ENCODE measurements around the gene TNS1. TPM values are rescaled to one million over a fixed set of nuclear protein-coding genes. Genes with fewer than 3 reads are reported as not detected.
"Not testable (repeated sequence)": the region's sequence is repeated elsewhere in the genome, so short reads cannot be mapped to it uniquely, and the experiment has no call there.

TNS1 gene
- total RNA-seq, 1 donor from 2014 or later, result 196 TPM

DNA sequence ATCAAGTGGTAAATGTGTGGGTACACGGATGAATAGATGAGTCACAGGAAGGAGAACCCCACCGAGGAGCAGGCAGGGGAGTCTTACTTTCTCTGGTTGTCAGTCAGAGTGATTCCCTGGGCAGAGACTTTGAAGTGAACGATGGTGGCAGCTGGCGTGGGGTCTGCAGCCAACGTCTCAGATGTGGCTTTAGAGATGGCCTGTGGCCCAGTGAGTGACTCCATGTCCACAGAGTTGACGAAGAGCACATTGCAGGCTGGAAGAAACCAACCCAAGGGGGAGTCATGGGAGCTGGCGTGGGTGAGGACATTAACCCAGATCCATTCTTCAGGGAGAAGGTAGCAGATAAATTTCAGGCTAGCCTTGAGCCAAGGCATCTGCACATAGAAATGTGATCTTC, 193.1 kb downstream of the TNS1 start:
- no peak for DNase-seq

DNA sequence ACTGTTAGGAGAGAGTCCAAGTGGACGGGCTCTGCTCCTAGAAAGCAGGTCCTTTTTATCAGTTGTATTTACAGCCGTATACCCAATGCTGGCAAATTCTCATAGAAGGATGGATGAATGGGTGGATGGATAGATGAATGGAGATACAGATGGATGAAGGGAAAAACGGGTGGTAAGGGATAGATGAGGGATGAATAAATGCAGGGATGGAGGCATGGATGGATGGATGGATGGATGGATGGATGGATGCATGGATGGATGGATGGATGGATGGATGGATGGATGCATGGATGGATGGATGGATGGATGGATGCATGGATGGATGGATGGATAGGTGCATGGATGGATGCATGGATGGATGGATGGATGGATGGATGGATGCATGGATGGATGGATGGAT, 193.8 kb downstream of the TNS1 start:
- DNase-seq, result not testable (repeated sequence)

DNA sequence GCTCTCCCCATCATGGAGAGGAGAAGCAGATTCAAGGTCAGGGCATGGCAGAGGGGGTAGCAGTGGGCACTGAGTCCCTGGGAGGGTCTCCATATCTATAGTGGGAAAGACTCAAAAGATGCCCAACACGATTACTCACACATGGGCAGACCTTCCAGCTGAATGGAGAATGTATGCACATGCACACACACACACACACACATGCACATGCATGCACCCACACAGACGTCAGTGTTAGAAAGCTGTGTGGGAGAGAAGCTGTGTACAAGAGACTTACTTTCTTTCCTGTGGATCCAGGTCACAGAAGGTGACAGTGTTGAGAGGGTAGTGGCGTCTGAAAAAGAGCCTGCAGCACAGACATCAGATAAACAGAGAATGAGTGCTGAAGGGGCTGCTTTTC, 194.5 kb downstream of the TNS1 start:
- no peak for DNase-seq

DNA sequence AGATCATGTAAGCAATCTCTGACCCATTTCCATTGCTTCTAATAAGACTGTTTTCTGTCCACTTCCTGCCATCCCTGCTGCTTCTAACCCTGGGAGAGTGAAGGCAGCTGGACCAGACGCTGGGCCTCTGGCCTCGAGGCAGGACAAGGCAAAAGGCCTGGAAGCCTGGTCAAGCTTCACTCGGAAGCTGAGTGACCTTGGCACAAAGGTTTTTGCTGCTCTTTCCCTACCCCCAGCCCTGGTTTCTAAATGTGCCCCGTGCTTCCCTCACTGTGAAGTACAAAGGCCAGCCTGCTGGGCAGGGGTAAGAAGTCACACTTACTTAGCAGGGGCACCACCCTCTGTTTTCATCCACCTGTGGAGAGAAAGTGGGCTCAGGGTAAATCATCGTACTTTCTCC, 195.0 kb downstream of the TNS1 start:
- no peak for DNase-seq

DNA sequence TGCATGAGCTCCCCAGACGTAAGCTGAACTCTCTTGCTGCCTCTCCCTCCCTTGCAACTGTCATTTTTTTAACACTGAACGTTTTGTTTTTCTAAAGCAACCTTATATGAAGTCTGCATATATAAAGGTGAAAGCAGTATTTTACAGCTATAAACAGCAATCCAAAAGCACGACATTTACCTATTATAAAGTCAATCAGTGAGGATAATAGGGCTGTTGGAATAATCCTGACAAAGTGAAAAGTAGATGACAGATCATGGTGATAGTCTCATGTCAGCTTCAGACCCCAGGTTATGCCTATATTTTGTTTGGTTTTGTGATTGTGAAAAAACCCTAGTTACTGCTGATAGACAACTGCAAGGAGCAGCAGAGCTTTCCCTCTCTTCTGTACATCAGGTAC, 195.8 kb downstream of the TNS1 start:
- no peak for DNase-seq

DNA sequence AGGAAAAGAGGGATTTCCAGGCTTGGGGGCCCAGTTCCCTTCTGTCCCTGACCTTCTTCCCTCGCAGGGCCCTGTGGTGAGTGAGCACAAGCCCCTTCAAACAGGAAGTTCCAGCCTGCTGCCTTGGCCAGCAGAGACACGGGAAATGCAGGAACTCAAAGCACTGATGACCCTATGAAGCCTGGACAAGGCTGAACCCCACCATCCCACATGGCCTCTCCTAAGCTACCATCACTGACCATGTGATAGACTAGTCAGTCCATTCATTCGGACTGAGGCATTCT, 196.4 kb downstream of the TNS1 start:
- DNase-seq, result no peak

DNA sequence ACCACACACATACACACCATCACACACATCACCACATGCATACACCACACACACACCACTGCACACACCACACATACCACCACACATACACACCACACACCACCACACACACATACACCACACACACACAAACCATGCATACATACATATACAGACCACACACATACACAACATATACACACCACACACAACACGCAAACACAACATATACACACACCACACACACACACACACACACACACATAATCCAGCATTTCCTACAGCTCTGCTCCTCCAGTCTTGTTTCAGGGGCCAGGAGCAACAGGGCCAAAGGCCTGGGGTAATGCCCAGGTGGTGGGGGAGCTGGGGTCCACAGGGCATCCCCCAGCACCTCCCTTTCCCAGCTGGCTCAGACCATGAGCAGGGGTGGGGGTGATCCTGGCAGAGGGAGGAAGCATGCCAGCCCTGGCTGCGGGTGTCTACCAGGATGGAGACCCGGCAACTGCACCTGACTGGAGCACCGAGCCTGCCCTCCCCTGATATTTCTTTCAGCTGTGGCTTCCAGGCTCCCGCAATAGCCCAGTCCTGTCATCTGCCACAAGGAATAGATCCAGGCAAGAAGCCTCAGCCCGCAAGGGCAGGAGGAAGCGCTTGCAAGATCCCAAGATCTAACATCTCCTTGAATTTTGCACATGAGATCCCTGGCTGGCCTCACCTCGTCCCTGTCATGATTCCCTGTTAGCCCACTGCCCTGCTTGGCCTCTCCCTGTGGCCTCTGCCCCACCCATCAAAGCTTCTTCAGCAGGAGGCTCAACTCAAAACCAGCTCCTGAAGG, 196.9 kb downstream of the TNS1 start:
- DNase-seq, result no peak

DNA sequence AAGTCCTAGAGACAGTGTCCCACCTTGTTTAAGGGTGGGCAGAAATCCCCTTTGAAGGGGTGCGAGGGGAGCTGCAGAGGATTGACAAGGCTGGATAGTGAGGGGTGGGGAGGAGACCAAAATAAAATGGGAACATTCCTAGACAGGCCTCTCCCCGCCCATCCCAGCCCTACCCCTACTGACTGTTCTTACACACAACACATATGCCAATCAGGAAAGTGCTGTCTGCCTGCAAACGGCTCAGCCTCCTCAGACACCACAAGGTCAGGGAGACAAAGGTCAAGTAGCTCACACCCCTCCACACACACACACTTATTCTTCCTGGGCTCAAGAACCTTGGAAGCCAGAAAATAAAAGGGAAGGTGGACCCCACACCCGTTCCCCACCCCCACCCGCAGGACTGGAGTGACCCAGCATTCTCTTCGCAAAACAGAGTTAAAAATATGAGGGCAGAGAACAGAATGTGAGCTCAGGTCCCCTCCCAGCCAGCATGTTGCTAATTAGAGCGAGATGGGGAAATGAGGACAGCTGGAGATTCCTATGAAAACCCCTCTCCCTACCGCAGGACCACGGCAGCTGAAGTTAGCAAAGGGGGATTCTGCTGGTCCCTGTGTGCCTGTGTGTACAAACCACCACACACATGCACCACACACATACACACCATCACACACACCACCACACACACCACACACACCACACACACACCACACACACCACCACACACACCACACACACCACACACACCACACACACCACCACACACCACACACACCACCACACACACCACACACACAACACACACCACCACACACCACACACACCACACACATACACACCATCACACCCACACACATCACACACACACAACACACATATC, 197.8 kb downstream of the TNS1 start:
- DNase-seq, result peak; percentile 84

DNA sequence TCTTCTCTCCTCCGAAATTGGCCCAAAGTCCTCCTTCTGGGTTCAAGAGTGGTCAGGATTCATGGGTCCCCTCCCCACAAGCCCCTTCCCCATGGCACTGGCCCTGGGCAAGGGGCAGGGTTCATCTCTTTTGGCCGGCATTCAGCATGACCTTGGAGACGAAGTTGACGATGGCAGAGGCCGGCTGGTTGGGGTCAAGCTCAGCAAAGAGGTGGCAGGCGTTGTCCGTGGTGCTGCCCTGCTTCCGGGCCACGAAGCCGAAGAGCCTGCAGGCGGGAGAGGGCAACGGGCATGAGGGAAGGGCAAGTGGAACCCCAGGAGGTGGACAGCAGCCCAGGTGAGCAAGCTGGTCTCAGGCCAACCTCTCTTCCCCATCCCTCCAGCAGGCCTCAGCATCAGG, 198.5 kb downstream of the TNS1 start:
- DNase-seq, result no peak

DNA sequence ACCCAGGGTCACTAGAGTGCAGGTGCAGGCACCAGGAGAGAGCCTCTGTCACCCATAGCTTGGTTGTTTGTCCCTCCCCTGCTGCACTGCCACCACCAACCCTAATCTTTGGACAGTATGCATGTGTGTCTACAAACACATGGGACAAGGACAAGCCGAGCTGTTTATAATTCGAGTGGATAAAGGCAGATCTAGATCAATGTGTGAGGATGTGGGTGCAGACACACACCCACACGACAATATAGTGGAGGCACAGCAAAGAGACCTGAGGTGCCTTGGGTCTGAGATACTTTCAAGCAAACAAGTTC, 199.2 kb downstream of the TNS1 start:
- DNase-seq, result no peak

DNA sequence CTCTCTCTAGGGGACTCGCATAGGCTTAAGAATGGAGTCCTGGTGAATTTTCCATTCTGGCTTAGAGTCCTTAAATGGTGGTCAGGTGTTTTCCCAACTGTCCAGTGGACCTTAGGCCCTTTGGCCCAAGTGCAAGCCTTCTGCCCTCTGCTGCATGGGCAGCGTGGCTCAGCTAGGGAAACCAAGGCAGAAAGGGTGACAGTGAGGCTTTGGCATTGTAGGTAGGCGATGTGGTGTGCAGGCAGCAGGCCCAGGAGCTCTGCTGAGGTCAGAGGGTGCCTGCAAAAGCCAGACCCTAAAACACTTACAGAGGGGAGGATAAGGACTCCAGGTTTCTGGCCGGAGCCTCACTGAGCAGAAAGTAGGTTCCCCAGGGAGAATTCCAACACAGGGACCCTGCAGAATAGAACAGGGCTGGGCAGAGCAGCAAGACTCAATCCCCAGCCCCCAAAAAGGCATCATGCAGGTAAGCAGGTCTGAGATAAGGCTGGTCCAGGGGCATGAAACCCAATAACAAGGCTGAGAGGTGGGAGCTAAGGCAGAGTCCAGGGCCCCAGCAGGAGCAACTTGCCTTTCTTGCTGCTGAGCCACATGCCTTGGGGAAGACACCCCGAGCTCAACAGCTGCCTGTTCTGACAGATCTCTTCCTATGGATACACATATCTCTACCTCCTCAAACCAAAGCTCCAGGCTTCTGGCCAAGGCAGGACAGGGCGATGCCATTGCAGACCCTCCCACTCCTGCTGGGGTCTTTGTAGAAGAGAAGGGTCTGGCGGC, 199.7 kb downstream of the TNS1 start:
- no peak for DNase-seq

DNA sequence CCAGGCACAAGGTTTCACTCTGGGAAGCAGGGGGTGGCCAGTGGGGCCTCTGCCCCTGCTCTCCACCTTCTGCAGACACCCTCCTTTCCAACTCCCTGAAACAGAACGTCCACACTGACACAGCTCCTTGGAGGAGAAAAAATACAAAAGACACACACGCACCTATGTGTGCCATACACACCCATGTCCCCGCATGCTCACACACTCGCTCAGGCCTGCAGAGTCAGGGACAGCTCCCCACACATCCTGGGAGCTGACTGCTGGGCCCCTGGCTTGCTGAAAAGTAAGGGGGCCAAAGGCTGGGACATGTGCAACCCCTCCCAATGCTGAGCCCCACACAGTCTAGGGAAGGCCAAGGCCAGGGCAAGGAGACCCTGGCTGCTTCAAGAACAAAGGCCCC, 200.5 kb downstream of the TNS1 start:
- DNase-seq, result no peak

DNA sequence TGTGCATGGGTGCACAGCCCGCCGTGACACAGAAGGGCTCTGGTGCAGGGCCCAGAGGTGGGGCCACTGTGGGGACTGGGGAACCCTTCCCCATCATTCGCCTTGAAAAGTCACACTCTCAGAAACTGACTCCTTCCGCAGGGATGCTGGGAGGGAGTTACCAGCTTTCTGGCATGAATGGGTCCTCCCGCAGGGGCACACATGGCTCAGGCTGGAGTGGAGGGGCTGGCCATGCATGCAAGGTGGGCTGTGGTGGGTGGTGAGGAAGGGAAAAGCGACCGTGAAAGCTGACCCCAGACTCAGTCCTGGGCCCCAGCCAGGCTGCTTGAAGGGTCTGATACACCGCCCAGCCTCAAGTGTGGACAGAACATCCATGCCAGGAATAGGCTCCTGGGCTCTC, 201.1 kb downstream of the TNS1 start:
- DNase-seq, result no peak

DNA sequence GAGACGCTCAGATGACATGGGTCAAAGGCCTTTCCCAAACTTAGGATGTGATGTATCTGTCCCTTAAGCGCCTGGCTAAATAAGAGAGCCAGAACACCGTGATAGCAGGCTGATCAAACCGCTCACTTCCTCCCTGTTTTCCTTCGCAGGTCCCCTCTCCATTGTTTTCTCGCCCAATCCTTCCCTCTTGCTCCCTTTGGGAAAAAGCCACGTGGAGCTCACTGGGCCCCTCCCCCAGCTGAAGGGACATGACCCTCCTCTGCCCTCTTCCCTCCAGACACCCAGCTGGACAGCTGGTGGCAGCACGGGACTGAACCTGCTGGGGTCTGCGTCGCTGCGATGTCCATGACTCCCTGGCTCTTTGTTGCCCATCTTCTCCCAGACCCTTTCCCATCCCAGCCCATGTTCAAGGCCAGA, 201.7 kb downstream of the TNS1 start:
- DNase-seq, result peak; percentile 46

DNA sequence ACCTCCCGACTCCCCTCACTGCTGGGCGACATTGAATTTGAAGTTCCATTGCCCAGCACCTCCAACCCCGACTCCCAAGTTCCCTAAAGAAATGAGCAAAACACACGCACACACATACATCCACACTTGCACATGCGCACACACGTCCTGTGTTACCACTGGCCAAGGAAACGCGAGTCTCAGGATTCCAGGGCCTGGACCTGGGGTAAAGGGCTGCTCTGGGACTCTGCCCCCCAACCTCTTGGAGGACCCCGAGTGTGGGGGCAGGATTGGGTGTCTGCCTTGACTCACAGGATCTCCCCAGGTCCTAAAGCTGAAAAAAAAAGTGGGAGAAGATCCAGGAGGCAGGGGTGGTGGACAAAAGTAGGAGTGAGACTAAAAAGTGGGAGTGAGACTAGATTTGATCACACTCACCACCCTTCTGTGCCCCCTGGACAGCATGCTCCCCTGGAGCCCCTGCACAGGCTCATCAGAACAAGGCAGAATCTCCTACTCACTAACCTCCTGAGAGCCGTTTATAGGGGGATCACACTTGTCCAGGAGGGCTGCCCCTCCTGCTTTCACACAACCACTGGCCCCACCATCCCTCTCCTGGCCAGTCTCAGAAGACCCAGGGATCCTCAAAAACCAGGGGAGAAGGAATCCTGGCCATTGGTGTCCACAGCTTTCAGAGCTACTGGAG, 202.2 kb downstream of the TNS1 start:
- no peak for DNase-seq

DNA sequence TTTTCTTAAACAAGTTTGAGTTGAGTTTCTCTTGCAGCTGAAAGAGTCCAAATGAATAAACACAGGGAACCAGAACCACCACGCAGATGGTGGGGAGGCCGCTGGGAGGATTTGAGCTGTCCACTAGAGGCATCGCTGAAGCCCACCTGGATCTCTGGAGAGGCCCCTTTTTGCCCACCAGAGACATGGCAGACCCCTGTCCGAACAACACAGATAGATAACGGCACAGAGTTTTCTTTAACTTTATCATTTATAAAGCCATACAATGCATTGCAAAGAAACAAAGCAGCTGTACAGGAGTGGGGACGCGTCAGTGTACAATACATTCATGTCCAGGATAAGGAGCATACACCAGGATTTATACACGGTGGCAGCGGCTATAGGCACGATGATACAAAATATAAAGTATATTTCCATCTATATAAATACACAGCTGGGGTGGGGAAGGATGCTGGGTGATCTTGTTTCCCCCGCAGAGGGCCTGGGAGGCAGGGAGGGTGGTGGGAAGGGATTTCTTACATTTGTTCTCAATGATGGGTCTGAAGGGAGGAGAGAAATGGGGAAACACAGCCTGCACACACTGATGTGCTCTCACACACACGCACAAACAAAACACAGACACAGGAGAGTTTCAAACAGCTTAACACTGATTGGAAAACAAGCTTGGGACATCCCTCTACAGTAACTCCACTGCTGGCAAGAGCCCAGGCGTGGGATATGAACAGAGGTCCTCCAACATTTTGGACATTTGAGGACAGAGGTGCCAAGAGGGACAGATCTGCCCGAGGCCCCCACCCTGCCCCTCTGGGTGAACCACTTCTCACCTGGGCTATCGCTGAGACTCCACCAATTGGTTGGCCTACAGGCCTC, 203.0 kb downstream of the TNS1 start:
- no peak for DNase-seq

DNA sequence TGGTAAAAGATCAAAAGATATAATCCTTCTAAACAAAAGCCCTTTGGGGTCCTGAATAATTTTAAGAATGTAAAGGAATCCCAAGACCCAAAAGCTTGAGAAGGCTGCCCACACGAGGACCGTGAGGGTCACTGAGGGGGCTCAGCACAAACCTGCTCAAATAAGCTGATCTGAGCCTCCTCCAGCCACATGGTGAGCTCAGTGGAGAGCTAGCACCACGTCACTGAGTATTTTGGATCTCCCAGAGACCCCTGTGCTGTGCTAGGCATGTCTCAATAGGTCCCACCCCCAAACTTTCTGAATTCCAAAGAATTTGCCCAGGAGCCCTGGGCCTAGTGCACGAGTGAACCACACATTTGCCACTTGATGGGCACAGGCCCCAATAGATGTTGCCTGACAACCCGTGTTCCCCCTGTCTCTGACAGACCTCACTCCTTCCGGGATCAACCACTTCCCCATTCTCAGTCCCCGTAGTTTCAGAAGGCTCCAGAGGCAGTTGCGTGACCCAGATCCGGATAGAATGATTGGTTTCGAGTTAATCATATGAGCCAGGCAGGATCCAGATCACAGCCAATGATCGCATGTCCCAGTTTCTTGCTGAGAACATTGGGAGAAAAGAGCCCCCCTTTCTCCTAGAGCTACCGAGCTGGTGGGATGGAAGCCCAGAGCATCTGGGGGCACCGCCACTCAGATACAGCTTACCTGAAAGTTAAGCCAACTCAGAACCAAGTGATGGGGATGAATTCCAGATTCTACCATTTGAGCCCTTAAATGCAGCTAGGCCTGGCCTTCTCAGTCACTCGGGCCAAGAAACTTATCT, 203.8 kb downstream of the TNS1 start:
- DNase-seq, result no peak

DNA sequence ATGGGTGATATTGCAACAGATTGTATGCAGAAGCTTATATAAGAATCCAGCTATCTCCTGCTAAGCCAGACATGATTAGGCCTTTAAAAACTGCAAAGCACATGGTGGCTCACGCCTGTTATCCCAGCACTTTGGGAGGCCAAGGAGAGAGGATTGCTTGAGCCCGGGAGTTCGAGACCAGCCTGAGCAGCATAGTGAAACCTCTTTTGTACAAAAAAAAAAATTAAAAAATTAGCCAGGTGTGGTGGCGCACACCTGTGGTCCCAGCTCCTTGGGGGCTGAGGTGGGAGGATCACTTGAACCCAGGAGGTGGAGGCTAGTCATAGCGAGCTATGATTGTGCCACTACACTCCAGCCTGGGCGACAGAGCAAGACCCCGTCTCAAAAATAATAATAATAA, 204.6 kb downstream of the TNS1 start:
- no peak for DNase-seq

DNA sequence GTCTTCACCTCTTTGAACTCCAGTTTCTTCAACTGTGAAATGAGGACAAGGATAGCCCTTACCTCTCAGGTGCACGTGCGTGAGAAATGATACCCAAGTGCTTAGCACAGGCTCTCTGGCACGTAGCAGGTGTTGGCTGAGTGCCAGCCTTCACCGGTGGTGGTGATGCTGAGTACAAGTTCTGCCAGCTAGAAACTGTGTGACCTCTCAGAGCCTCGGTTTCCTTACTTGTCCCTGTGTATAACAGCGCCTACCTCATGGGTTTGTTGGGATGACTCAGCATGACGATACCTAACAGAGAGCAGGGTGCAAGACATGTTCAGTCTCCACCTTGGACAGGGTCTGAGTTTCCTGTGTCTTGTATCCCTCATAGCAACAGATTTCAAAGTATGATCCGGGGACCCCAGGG, 205.1 kb downstream of the TNS1 start:
- DNase-seq, result peak; percentile 53

DNA sequence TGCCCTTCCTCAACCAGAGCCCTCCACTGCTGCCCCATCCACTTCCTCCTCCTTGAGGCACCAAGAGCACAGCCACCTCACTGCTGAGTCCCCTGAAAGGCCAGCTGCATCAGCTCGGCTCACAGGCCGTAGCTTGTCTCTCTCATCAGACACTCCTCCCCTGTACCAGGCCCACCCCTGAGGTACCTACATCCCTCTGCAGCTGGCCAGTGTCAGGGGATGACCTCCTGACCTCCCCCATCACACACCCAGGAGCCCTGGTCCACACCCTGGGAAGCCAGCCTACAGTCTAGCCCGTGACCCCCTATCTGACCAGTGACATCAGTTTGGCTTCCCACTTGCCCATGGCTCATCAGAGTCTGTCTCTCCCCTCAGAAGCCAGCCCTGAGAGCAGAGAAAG, 205.6 kb downstream of the TNS1 start:
- DNase-seq, result no peak

Data from tongue (tissue), 2 donors.